CD4-positive, CD25-positive, alpha-beta regulatory T cell (primary cell): Measurements from ENCODE around the gene GPR45. TPM values are rescaled to one million over a fixed set of nuclear protein-coding genes. Genes with fewer than 3 reads are reported as not detected.
"Not testable (repeated sequence)": the region's sequence is repeated elsewhere in the genome, so short reads cannot be mapped to it uniquely, and the experiment has no call there.

Experiments used
- ATAC-seq, 2 donors: fragments of 150-1000 bp; cut with Tn5 transposase; one replicate each; pipeline ENCODE4 v1.10.0; 2021; ENCODE audit warnings: low read depth in 2 of 2, moderate number of reproducible peaks in 2 of 2, moderate library complexity in 1 of 2
- DNase-seq, 3 donors: peaks; one replicate each; pipeline versions ENCODE4 v3.0.0 to v3.0.0-alpha.2; 2012 to 2022; ENCODE audit warnings: mixed read lengths in 1 of 3
- H3K27ac ChIP-seq: one replicate; pipeline ENCODE4 v1.7.0; 2013; ENCODE audit warnings: mild to moderate bottlenecking, low read length; ENCODE audit not compliant: insufficient read depth, poor library complexity, severe bottlenecking
- H3K27me3 ChIP-seq: one replicate; pipeline ENCODE4 v1.7.0; 2013; ENCODE audit warnings: low read length; ENCODE audit not compliant: control insufficient read depth, insufficient read depth
- H3K36me3 ChIP-seq: one replicate; pipeline ENCODE4 v1.7.0; 2013; ENCODE audit warnings: mild to moderate bottlenecking, low read length, moderate library complexity; ENCODE audit not compliant: control insufficient read depth, insufficient read depth
- H3K4me1 ChIP-seq: 2 replicates; pipeline ENCODE4 v1.7.0; 2013; ENCODE audit warnings: mild to moderate bottlenecking, low read length; ENCODE audit not compliant: insufficient read depth, control insufficient read depth, poor library complexity, severe bottlenecking
- H3K4me3 ChIP-seq: one replicate; pipeline ENCODE4 v1.7.0; 2013; ENCODE audit warnings: low read depth, mild to moderate bottlenecking, low read length, moderate library complexity
- H3K9me3 ChIP-seq, 2 experiments: 1 replicate in 1 of 2; 2 replicates in 1 of 2; pipeline ENCODE4 v1.7.0; 2013; ENCODE audit warnings: low read length in 2 of 2, mild to moderate bottlenecking in 1 of 2, moderate library complexity in 1 of 2; ENCODE audit not compliant: control insufficient read depth in 2 of 2
- H3K27ac Mint-ChIP-seq, 3 donors: one replicate each; pipeline ENCODE4 v1.8.0; 2020 to 2022; ENCODE audit warnings: mild to moderate bottlenecking in 3 of 3, mixed read lengths in 3 of 3, moderate library complexity in 2 of 3
- H3K27me3 Mint-ChIP-seq: one replicate; pipeline ENCODE4 v1.8.0; 2022; ENCODE audit warnings: mild to moderate bottlenecking, mixed read lengths
- H3K36me3 Mint-ChIP-seq: one replicate; pipeline ENCODE4 v1.8.0; 2020; ENCODE audit warnings: mixed read lengths
- H3K4me1 Mint-ChIP-seq, 4 donors: one replicate each; pipeline ENCODE4 v1.8.0; 2020 to 2022; ENCODE audit warnings: mixed read lengths in 4 of 4, mild to moderate bottlenecking in 1 of 4
- H3K4me3 Mint-ChIP-seq, 4 donors: one replicate each; pipeline ENCODE4 v1.8.0; 2020 to 2022; ENCODE audit warnings: mild to moderate bottlenecking in 4 of 4, mixed read lengths in 4 of 4, moderate library complexity in 3 of 4
- H3K9me3 Mint-ChIP-seq, 7 donors: one replicate each; pipeline ENCODE4 v1.8.0; 2020 to 2022; ENCODE audit warnings: mixed read lengths in 7 of 7, mild to moderate bottlenecking in 3 of 7, moderate library complexity in 2 of 7
- polyA plus RNA-seq, 4 donors: library from polyadenylated mRNA; unstranded; fragments of 300-500 nt; fragmentation: Illumina TruSeq; gene quantifications; one replicate each; pipeline ENCODE4 v1.2.3, GENCODE V29; 2021
- total RNA-seq: library from RNA; stranded (reverse); gene quantifications from one replicate; pipeline ENCODE4 v1.2.3, GENCODE V29; 2022

Gene GPR45
- total and polyA plus RNA-seq, 5 donors from 2014 or later: not detected

GRCh38 chr2:105244451-105244850 is 2.9 kb downstream of the GPR45 start:
- H3K4me1 Mint-ChIP-seq: no peaks in the 10 kb centered on the region
- no peak for ATAC-seq
- no peaks in the 10 kb centered on the region for H3K36me3 ChIP-seq
- no peaks in the 10 kb centered on the region for H3K27me3 ChIP-seq
- peaks cover 0 to 2% (median 0%) of the 10 kb centered on the region in 7 donors for H3K9me3 Mint-ChIP-seq
- no peak overlapping the region for H3K4me3 ChIP-seq
- no peak for DNase-seq
- H3K9me3 ChIP-seq: no peaks in the 10 kb centered on the region
- H3K27me3 Mint-ChIP-seq: peaks cover 4% of the 10 kb centered on the region
- no peaks in the 10 kb centered on the region for H3K4me1 ChIP-seq
- H3K27ac Mint-ChIP-seq: no peak overlapping the region
- H3K36me3 Mint-ChIP-seq: no peaks in the 10 kb centered on the region
- no peak overlapping the region for H3K4me3 Mint-ChIP-seq
- no peak overlapping the region for H3K27ac ChIP-seq

GRCh38 chr2:105248316-105249070 is 7.0 kb downstream of the GPR45 start:
- Mint-ChIP-seq H3K27ac (no peak overlapping the region), H3K36me3 (no peaks in the 10 kb centered on the region), H3K27me3 (peaks cover 4% of the 10 kb centered on the region), H3K4me3 (no peak overlapping the region), H3K9me3 (peaks cover 0 to 1% (median 0%) of the 10 kb centered on the region in 7 donors), H3K4me1 (no peaks in the 10 kb centered on the region)
- no peak overlapping the region for H3K27ac ChIP-seq
- H3K27me3 ChIP-seq: no peaks in the 10 kb centered on the region
- no peaks in the 10 kb centered on the region for H3K4me1 ChIP-seq
- H3K9me3 ChIP-seq: no peaks in the 10 kb centered on the region
- no peak overlapping the region for H3K4me3 ChIP-seq
- ATAC-seq (no peak), DNase-seq (no peak)
- no peaks in the 10 kb centered on the region for H3K36me3 ChIP-seq

- no peak for ATAC-seq
- H3K27me3 Mint-ChIP-seq: peaks cover 4% of the 10 kb centered on the region
- H3K9me3 ChIP-seq: no peaks in the 10 kb centered on the region
- no peak for DNase-seq
- no peak overlapping the region for H3K27ac Mint-ChIP-seq
- peaks cover 0 to 1% (median 0%) of the 10 kb centered on the region in 7 donors for H3K9me3 Mint-ChIP-seq
- no peak overlapping the region for H3K4me3 Mint-ChIP-seq
- H3K4me1 ChIP-seq: no peaks in the 10 kb centered on the region
- no peaks in the 10 kb centered on the region for H3K27me3 ChIP-seq
- H3K36me3 Mint-ChIP-seq: no peaks in the 10 kb centered on the region
- H3K36me3 ChIP-seq: no peaks in the 10 kb centered on the region
- H3K27ac ChIP-seq: no peak overlapping the region
- H3K4me1 Mint-ChIP-seq: no peaks in the 10 kb centered on the region
- no peak overlapping the region for H3K4me3 ChIP-seq
Observed at GRCh38 chr2:105249181-105249580, 7.6 kb downstream of the GPR45 start.

- ATAC-seq: no peak
- Mint-ChIP-seq H3K9me3 (peaks cover 0 to 1% (median 0%) of the 10 kb centered on the region in 7 donors), H3K27me3 (peaks cover 4% of the 10 kb centered on the region), H3K36me3 (no peaks in the 10 kb centered on the region), H3K4me1 (no peaks in the 10 kb centered on the region), H3K27ac (no peak overlapping the region), H3K4me3 (no peak overlapping the region)
- no peak overlapping the region for H3K27ac ChIP-seq
- no peaks in the 10 kb centered on the region for H3K27me3 ChIP-seq
- H3K4me1 ChIP-seq: no peaks in the 10 kb centered on the region
- H3K4me3 ChIP-seq: no peak overlapping the region
- H3K9me3 ChIP-seq: no peaks in the 10 kb centered on the region
- H3K36me3 ChIP-seq: no peaks in the 10 kb centered on the region
- no peak for DNase-seq
Observed at GRCh38 chr2:105249891-105250290, 8.3 kb downstream of the GPR45 start.

GRCh38 chr2:105251016-105251648 is 9.6 kb downstream of the GPR45 start:
- not testable (repeated sequence) for H3K36me3 Mint-ChIP-seq, H3K27ac Mint-ChIP-seq, H3K4me1 ChIP-seq, H3K9me3 Mint-ChIP-seq, H3K4me3 ChIP-seq, H3K9me3 ChIP-seq, H3K27ac ChIP-seq, H3K27me3 Mint-ChIP-seq, H3K36me3 ChIP-seq, H3K4me1 Mint-ChIP-seq, H3K4me3 Mint-ChIP-seq, H3K27me3 ChIP-seq, DNase-seq, ATAC-seq

- Mint-ChIP-seq H3K27me3 (peaks cover 4% of the 10 kb centered on the region), H3K4me1 (no peaks in the 10 kb centered on the region), H3K27ac (no peak overlapping the region), H3K9me3 (peaks cover 0 to 1% (median 0%) of the 10 kb centered on the region in 7 donors), H3K4me3 (no peak overlapping the region), H3K36me3 (no peaks in the 10 kb centered on the region)
- Histone ChIP-seq H3K4me3 (no peak overlapping the region), H3K27ac (no peak overlapping the region), H3K27me3 (no peaks in the 10 kb centered on the region), H3K9me3 (no peaks in the 10 kb centered on the region), H3K4me1 (no peaks in the 10 kb centered on the region), H3K36me3 (no peaks in the 10 kb centered on the region)
- DNase-seq (no peak), ATAC-seq (no peak)
Observed at GRCh38 chr2:105252271-105252670, 10.7 kb downstream of the GPR45 start.

- no peak overlapping the region for H3K27ac Mint-ChIP-seq
- H3K9me3 Mint-ChIP-seq: peaks cover 0 to 1% (median 0%) of the 10 kb centered on the region in 7 donors
- H3K4me1 ChIP-seq: no peaks in the 10 kb centered on the region
Observed at GRCh38 chr2:105254531-105255210, 13.1 kb downstream of the GPR45 start.

More at GRCh38 chr2:105254531-105255210, 13.1 kb downstream of the GPR45 start:
- Mint-ChIP-seq H3K36me3 (no peaks in the 10 kb centered on the region), H3K4me1 (no peaks in the 10 kb centered on the region), H3K4me3 (no peak overlapping the region), H3K27me3 (peaks cover 4% of the 10 kb centered on the region)
- H3K4me3 ChIP-seq: no peak overlapping the region
- no peaks in the 10 kb centered on the region for H3K9me3 ChIP-seq
- no peaks in the 10 kb centered on the region for H3K27me3 ChIP-seq
- ATAC-seq (no peak), DNase-seq (no peak)
- no peak overlapping the region for H3K27ac ChIP-seq
- no peaks in the 10 kb centered on the region for H3K36me3 ChIP-seq
